ENCODE results near the gene MXD1.

The MXD1 gene

DNA sequence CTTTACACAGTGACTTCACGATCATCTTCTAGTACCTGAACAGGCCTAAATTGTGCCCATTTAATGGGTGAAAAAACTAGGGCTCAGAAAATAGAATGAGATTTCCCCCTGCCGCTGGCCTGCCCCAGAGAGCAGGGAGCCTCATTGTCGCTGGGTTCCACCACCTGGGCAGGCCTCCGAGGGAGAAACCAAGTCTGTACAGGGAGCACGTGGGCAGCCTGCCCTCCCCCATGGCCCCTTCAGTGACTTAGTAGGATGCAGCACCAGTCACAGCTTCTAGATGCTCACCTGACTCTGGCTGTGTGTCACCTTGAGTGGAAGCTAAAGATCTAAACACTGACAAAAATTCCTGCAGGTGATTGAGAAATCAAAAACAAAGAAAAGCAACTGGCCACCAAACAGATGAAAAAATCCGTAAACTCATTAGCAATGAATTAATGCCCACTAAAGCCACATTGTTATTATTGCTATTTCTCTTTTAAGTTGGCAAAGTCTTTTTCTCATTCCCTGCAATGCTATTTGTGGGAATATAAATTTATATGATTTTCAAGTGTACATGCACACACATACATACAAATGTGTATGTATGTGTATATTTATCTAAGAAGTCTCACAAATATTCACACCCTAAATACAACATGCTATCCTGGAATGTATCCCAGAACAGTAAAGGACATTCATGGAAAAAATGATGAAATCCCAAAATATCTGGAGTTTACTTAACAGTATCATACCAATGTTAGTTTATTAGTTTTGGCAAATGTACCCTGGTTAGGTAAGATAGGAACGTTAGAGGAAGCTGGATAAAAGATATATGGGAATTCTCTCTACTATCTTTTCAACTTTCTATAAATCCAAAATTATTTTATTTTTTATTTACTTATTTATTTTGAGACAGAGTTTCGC is 65.2 kb downstream of the MXD1 start:
- DNase-seq, result no peak

DNA sequence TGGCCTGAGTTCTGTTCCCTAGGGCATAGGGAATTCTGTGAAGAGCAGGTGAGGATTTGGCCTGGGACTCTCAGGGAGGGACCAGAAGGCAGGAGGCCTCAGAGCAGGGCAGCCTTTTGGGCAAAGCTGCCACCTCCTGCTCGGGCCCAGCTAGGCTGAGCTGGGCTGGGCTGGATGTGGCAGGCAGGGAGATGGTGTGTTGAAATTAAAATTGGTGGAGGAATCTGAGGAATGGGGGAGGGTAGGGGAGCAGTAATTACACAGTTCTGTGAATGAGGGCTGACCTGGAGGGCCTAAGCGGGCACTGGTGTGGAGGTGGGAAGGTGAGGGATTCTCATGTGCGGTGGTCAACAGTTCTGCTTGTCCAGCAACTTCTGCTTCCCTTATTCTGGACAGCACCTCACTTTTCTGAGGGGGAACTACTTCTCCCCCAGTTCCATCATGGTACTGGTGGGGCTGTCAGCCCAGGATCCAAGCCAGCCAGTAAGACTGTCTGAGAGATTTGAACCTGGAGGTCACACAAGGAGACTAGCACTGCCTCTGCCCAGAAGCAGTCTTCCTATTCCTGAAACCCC is 68.6 kb downstream of the MXD1 start:
- DNase-seq, result no peak

DNA sequence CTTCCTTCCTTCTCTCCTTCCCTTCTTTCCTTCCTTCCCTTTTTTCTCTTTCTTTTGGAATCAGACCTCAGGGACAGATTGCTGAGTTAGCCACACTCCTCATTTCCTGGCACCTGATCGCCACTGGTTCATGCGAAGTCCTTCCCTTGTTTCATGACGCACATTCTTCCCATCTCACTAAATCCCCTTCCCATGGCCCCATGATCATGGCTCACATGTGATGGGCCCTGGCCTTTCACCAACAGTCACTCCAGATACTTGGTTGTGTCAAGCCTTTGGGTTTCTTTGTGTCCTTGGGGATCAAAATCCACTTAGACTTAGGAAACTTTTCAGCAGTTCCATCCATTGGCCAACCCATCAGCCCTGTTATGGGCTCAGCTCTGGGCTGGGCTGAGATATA is 70.3 kb downstream of the MXD1 start:
- no peak for DNase-seq

DNA sequence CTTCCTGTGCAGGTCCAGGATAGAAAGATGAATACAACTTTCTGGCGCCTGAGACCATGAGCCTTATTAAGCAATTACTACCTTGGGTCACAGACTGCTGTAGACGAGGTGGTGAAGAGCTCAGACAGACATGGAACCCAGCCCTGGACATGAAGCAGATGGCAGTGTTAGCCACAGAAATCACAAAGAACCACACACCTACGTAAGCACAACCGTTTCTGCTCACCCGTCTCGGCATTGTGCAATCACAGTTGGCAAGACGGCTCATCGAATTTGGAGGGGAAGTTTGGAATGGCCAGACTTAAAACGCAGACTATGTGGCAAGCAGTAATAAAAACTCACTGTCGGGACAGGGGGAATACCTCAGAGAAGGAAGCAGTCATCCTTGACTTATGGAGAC is 70.8 kb downstream of the MXD1 start:
- no peak for DNase-seq

DNA sequence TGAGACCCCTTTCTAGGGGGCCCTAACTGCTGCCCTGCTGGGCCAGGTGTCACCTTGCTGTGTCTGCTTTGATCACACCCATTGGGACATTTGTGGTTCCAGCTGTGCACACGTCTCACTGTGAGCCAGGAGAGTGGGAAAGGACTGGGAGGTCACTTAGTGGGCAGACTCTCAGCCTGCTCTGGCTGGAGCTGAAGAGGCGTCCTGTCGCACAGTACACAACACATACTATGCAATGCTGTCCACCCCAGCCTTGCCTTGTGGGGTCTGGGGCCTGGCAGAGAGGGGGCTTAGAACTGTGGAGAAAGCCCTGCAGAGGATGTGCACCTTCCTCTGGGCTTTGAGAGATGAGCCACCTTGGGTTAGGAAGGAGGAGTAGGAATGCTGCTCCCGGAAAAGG is 71.8 kb downstream of the MXD1 start:
- DNase-seq, result no peak

DNA sequence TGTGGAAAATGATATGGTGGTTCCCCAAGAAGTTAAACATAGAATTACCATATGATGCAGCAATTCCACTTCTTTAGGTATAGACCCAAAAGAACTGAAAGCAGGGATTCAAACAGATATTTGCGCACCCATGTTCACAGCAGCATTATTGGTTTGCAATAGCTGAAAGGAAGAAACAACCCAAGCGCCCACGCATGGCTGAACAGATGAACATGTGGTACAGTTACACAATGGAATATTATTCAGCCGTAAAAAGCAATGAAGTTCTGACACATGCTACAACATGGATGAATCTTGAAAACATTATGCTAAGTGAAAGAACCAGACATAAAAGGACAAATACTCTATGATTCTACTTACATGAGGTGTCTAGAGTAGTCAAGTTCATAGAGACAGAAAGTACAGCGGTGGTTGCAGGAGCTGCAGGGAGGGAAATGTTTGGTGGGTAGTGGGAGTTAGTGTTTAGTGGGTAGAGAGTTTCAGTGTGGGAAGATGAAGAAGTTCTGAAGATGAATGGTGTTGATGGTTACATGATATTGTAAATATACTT is 73.3 kb downstream of the MXD1 start:
- no peak for DNase-seq

DNA sequence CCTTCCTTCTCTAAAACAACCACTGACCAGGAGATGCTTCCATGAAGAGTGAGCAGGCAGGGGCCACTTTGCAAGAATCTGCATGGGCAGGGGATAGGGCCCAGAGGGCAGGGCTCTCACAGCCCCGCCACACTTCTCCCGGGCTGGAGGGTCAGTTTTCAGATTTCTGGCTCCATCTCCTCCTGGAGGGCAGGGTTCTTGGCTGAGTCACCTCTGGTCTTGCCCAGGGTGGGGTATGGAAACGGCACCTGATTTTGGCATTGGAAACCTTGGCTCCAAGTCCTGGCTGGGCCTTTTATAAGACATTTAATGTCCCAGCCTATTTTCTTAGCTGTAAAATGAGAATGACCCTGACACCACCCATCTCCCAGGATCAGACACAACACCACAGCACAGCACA is 74.1 kb downstream of the MXD1 start:
- DNase-seq, result no peak

DNA sequence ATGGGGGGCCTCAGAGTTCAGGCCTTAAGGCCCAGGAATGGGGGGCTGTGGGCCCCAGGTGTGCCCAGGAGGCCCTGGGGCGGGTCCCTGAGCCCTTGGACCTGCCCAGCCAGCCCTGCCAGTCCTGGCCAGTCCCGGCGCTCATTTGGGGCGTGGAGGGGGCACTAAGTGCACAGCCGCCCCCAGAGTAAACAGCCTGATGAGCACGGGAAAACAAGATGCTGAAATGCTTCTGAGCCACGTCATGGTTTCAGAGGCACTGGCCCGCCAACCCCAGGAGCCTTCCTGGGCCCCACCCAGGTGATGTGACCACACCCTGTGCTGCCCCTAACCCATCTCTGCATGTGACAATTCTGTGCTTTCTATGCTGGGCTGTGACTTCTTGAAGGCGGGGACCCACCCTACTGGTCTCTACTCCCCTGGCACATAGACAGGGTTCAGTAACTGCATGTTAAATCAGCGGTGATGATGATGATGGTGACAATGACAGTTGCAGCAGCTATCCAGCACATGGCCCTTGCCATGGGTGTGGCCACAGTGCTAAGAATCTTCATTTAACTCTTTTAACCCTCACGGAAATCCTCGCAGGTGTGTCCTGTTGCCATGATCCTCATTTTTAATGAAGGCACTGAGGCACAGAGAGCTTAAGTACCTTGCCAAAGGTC is 74.7 kb downstream of the MXD1 start:
- no peak for DNase-seq
